Nephron progenitor cell (in vitro differentiated cells): Measurements from ENCODE around the gene XCL1.
"Not testable (repeated sequence)": the region's sequence is repeated elsewhere in the genome, so short reads cannot be mapped to it uniquely, and the experiment has no call there.

Experiments
- DNase-seq: peaks from one replicate; pipeline ENCODE4 v3.0.0; 2021
- H3K27ac Mint-ChIP-seq: 2 replicates; pipeline ENCODE4 v1.8.0; 2021; ENCODE audit warnings: mild to moderate bottlenecking, moderate library complexity, mixed read lengths
- H3K27me3 Mint-ChIP-seq: 2 replicates; pipeline ENCODE4 v1.8.0; 2021; ENCODE audit warnings: mild to moderate bottlenecking, low read depth, mixed read lengths; ENCODE audit not compliant: poor library complexity
- H3K36me3 Mint-ChIP-seq: 2 replicates; pipeline ENCODE4 v1.8.0; 2021; ENCODE audit warnings: low read depth, mixed read lengths
- H3K4me1 Mint-ChIP-seq: 2 replicates; pipeline ENCODE4 v1.8.0; 2021; ENCODE audit warnings: mixed read lengths
- H3K4me3 Mint-ChIP-seq: 2 replicates; pipeline ENCODE4 v1.8.0; 2021; ENCODE audit warnings: mild to moderate bottlenecking, moderate library complexity, mixed read lengths
- H3K9me3 Mint-ChIP-seq: 2 replicates; pipeline ENCODE4 v1.8.0; 2021; ENCODE audit warnings: mild to moderate bottlenecking, moderate library complexity, mixed read lengths
- TF ChIP-seq, protein P1 (sequence below): fragments of 200-600 bp; sonication (generic); IDR thresholded peaks from 2 replicates; pipeline ENCODE4 v1.5.0; 2021; ENCODE audit warnings: antibody characterized with exemption

The XCL1 gene

DNA sequence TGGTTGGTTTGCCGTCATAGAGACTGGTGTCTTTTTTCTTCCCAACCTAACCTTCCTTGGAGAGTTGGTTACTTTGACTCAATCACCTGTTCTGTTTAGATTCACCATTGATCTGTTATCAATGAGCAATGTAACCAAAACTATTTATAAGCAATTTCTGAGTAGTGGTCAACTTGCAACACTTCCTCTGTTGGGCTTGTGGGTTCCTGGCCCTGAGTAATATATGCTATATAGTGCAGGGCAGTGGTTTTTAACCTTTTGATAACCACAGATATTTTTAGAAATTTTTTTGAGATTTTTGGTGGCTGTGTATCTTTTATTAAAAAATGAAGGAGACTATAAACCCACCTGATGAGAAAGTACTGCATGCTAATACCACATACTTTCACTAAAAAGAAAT is 9.4 kb upstream of the XCL1 start:
- DNase-seq, result no peak
- Mint-ChIP-seq H3K36me3 (no peaks in the 10 kb centered on the region), H3K9me3 (no peaks in the 10 kb centered on the region), H3K4me3 (no peak overlapping the region), H3K27ac (no peak overlapping the region), H3K27me3 (no peaks in the 10 kb centered on the region), H3K4me1 (no peaks in the 10 kb centered on the region)
- TF ChIP-seq, protein P1, sequence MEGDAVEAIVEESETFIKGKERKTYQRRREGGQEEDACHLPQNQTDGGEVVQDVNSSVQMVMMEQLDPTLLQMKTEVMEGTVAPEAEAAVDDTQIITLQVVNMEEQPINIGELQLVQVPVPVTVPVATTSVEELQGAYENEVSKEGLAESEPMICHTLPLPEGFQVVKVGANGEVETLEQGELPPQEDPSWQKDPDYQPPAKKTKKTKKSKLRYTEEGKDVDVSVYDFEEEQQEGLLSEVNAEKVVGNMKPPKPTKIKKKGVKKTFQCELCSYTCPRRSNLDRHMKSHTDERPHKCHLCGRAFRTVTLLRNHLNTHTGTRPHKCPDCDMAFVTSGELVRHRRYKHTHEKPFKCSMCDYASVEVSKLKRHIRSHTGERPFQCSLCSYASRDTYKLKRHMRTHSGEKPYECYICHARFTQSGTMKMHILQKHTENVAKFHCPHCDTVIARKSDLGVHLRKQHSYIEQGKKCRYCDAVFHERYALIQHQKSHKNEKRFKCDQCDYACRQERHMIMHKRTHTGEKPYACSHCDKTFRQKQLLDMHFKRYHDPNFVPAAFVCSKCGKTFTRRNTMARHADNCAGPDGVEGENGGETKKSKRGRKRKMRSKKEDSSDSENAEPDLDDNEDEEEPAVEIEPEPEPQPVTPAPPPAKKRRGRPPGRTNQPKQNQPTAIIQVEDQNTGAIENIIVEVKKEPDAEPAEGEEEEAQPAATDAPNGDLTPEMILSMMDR, result no peak

DNA sequence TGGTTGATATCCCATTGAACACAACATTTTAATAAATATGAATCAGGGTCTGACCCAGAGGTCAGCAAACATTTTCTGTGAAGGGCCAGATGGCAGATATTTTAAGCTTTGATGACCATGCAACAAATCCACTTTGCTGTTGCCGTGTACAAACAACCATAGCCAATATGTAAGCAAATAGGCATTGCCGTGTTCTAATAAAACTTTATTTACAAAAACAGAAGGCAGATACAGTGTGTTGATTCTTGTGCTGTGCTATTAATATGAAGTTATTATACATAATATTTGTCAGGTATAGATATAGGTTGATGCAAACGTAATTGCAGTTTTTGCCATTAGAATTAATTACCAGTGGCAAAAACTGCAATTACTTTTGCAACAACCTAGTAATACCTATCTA is 8.8 kb upstream of the XCL1 start:
- no peak for DNase-seq
- Mint-ChIP-seq H3K4me3 (no peak overlapping the region), H3K4me1 (no peaks in the 10 kb centered on the region), H3K27ac (no peak overlapping the region), H3K9me3 (no peaks in the 10 kb centered on the region), H3K27me3 (no peaks in the 10 kb centered on the region), H3K36me3 (no peaks in the 10 kb centered on the region)
- TF ChIP-seq, protein P1, result no peak

DNA sequence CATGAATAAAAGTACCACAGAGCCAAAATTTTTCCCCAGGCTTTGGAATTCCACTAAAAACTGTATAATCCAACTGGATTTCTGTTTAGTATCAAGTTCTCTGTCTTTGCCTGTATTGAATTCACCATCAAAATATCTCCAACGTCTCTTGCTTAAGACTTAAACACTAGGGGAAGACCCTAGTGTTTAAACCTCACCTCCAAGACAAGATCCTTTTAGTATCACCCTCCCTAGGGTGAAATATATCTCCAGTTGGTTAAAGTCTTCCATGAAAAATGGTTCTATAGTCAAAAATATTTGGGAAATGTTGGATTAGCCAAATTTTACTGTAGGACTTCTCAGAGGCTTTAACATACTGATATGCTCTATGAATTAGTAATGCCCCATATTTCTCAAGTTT is 8.1 kb upstream of the XCL1 start:
- Mint-ChIP-seq H3K27ac (no peak overlapping the region), H3K27me3 (no peaks in the 10 kb centered on the region), H3K4me3 (no peak overlapping the region), H3K4me1 (no peaks in the 10 kb centered on the region), H3K9me3 (no peaks in the 10 kb centered on the region), H3K36me3 (no peaks in the 10 kb centered on the region)
- no peak for DNase-seq
- TF ChIP-seq, protein P1, result no peak

DNA sequence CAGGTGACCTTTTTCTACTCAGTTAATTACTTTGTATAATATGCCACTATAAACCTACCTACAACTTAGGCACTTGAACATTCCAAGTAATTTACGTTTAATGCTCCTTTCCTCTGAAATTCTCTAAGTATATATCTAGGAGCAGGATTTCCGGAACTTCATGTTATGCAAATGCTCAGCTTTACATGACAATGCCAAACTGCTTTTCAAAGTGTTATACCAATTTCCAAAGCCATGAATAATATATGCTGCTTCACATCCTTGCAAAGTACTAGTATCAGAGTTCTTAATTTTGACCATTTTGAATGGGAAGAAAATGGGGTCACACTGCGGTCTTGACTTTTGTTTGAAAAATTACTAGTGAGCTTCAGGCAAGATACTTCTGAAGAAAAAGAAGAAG is 5.8 kb upstream of the XCL1 start:
- Mint-ChIP-seq H3K27me3 (no peaks in the 10 kb centered on the region), H3K9me3 (no peaks in the 10 kb centered on the region), H3K4me1 (no peaks in the 10 kb centered on the region), H3K4me3 (no peak overlapping the region), H3K27ac (no peak overlapping the region), H3K36me3 (no peaks in the 10 kb centered on the region)
- TF ChIP-seq, protein P1, result no peak
- no peak for DNase-seq

DNA sequence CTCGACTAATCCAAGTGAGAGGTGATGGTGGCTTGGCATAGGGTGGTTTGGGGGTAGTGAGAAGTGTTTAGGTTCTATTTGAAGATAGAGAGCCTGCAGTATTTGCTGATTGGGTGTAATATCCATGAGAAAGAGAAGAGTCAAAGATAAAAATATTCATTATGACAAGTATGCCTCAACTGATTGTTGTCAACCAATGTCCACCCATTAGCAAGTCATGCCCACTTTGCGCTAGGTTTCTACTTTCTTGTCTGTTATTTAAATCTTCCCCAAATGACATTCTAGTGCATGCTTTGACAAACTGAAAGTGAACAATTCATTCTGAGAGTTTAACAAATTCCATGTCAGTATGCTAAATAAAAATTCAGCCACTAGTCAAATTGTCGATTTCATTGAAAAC is 3.8 kb upstream of the XCL1 start:
- Mint-ChIP-seq H3K36me3 (no peaks in the 10 kb centered on the region), H3K4me1 (no peaks in the 10 kb centered on the region), H3K9me3 (no peaks in the 10 kb centered on the region), H3K27me3 (no peaks in the 10 kb centered on the region), H3K4me3 (no peak overlapping the region), H3K27ac (no peak overlapping the region)
- TF ChIP-seq, protein P1, result no peak
- DNase-seq, result no peak

DNA sequence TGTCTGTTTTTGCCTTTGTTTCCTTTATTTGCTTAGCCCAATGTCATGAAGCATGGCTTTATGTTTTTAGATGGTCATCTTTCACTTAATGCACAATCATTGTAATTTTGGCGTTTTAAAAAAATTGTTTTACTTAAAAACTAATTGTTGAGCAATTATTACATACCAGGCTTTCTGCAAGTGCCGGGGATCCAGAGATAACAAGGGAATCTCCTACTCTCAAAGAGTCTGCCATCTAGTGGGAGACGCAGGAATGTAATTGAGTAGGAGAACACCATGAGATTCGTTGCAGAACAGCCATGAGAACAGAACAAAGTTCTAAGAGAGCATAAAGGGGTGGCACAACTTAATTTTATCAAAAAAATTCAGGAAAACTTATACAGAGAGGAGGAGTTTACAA is 2.2 kb upstream of the XCL1 start:
- H3K4me1 Mint-ChIP-seq, DNase-seq, H3K9me3 Mint-ChIP-seq, H3K4me3 Mint-ChIP-seq, H3K36me3 Mint-ChIP-seq, H3K27me3 Mint-ChIP-seq, H3K27ac Mint-ChIP-seq: not testable (repeated sequence)
- TF ChIP-seq, protein P1, result peak; percentile 35

DNA sequence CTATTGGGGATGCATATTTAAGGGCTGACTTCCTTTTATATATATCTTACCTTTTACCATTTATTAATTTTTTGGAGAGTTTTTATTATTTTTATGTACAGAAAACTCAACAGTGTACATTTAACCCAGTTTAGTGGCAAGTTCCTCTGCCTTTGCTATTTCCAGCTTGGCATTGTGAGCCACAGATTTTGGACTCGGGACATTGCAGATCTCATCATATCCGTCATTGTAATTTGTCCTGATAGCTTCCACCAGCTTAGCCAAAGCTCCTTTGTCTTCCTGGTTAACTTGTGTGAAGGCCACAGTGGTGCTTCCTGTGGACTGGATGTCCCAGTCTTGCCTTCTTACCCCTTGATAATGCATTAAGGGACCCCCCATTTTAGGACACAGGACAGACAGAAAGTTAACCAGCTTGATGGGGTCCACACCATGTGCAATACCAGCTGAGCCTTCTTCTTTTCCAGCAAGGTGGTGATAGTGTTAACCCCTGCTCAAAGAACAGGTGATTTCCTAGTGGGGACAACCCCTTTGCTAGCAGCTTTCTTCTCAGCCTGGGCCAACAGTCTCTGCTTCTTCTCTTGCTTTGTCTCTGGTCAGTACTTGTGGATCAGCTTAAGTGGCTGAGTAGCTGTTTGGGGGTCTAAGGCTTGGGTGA is 2.3 kb downstream of the XCL1 start:
- peaks cover 18% of the 10 kb centered on the region for H3K4me1 Mint-ChIP-seq
- H3K27me3 Mint-ChIP-seq, H3K4me3 Mint-ChIP-seq, H3K9me3 Mint-ChIP-seq, H3K27ac Mint-ChIP-seq, H3K36me3 Mint-ChIP-seq, DNase-seq: not testable (repeated sequence)

DNA sequence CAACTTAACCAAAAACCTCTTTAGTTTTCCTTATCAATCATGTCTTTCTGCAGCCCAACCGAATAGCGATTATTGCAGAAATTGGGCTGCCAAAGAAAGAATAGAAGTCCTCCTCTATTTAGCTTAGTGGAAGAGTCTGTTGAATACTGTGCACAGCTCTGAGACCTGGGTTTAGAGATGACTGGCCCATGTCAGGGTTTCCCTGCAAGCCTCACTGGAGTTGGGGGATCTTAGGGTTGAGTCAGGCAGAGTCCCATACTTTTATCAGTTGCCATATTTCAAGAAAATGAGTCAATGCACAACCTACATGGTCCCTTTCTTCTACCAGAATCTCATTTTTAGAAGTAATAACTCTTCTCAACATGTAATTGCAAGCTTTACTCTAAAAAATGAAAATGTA is 3.9 kb downstream of the XCL1 start:
- H3K27ac Mint-ChIP-seq, H3K36me3 Mint-ChIP-seq, DNase-seq, H3K9me3 Mint-ChIP-seq, H3K27me3 Mint-ChIP-seq, H3K4me3 Mint-ChIP-seq: not testable (repeated sequence)
- peaks cover 34% of the 10 kb centered on the region for H3K4me1 Mint-ChIP-seq

DNA sequence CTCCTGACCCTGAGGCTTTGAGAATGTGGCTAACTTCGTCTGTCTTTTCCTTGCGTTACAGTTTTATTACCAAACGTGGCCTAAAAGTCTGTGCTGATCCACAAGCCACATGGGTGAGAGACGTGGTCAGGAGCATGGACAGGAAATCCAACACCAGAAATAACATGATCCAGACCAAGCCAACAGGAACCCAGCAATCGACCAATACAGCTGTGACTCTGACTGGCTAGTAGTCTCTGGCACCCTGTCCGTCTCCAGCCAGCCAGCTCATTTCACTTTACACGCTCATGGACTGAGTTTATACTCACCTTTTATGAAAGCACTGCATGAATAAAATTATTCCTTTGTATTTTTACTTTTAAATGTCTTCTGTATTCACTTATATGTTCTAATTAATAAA is 4.6 kb downstream of the XCL1 start:
- not testable (repeated sequence) for H3K27ac Mint-ChIP-seq, H3K9me3 Mint-ChIP-seq, H3K27me3 Mint-ChIP-seq, H3K36me3 Mint-ChIP-seq, DNase-seq, H3K4me3 Mint-ChIP-seq
- H3K4me1 Mint-ChIP-seq, result peaks cover 41% of the 10 kb centered on the region
